ENCODE measurements around the gene RPS3. TPM values are rescaled to one million over a fixed set of nuclear protein-coding genes. Genes with fewer than 3 reads are reported as not detected.

RPS3 gene
- total and polyA plus RNA-seq, 12 donors = 776 to 2,024 (median 1,374) TPM

DNA sequence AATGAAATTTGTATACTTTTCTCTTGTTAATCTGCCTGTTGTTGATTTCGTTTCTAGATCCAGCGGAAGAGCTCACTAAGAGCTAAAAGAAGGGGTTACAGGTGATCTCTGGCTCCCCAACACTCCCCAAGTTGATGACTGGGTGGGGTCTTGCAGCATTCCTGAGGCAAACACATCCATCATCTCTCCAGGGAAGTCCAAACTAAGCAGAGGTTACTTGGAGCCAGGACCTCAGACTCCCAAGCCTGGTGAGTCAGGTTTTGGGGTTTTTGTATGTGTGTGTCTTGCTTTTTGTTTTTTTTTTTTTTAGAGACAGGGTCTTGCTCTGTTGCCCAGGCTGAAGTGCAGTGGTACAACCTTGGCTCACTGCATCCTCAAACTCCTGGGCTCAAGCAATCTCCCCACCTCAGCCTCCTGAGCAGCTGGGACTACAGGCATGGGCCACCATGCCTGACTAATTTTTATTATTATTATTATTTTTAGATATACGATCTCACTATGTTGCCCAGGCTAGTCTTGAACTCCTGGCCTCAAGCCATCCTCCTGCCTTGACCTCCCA lies 11.5 kb upstream of the RPS3 start:
- H3K27ac ChIP-seq = no peak overlapping the region
- 51 to 64% (median 57%) methylated on average over 3 of the region's 3 CpGs for WGBS, 4 donors
- no peak overlapping the region for H3K4me3 ChIP-seq
- intact Hi-C loops (cut with DNase I) = loop anchor here (2.0 to 10.0 kb wide), 2 partner anchors 63 to 143 kb away; no protein-coding TSS in a partner anchor
- no peaks in the 10 kb centered on the region for H3K36me3 ChIP-seq (replicated peaks in 1 of 2)
- no peaks in the 10 kb centered on the region for H3K9me3 ChIP-seq (replicated peaks in 1 of 3)
- no peak for DNase-seq
- TF ChIP-seq, protein P1, sequence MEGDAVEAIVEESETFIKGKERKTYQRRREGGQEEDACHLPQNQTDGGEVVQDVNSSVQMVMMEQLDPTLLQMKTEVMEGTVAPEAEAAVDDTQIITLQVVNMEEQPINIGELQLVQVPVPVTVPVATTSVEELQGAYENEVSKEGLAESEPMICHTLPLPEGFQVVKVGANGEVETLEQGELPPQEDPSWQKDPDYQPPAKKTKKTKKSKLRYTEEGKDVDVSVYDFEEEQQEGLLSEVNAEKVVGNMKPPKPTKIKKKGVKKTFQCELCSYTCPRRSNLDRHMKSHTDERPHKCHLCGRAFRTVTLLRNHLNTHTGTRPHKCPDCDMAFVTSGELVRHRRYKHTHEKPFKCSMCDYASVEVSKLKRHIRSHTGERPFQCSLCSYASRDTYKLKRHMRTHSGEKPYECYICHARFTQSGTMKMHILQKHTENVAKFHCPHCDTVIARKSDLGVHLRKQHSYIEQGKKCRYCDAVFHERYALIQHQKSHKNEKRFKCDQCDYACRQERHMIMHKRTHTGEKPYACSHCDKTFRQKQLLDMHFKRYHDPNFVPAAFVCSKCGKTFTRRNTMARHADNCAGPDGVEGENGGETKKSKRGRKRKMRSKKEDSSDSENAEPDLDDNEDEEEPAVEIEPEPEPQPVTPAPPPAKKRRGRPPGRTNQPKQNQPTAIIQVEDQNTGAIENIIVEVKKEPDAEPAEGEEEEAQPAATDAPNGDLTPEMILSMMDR (IDR thresholded peaks at IDR 0.05) = no peak
- TF ChIP-seq POLR2A (IDR thresholded peaks at IDR 0.05) = no peak
- peaks cover 0 to 3% of the 10 kb centered on the region in 2 donors for H3K4me1 ChIP-seq (replicated peaks in 1 of 2)
- peaks cover 6% of the 10 kb centered on the region for H3K27me3 ChIP-seq

DNA sequence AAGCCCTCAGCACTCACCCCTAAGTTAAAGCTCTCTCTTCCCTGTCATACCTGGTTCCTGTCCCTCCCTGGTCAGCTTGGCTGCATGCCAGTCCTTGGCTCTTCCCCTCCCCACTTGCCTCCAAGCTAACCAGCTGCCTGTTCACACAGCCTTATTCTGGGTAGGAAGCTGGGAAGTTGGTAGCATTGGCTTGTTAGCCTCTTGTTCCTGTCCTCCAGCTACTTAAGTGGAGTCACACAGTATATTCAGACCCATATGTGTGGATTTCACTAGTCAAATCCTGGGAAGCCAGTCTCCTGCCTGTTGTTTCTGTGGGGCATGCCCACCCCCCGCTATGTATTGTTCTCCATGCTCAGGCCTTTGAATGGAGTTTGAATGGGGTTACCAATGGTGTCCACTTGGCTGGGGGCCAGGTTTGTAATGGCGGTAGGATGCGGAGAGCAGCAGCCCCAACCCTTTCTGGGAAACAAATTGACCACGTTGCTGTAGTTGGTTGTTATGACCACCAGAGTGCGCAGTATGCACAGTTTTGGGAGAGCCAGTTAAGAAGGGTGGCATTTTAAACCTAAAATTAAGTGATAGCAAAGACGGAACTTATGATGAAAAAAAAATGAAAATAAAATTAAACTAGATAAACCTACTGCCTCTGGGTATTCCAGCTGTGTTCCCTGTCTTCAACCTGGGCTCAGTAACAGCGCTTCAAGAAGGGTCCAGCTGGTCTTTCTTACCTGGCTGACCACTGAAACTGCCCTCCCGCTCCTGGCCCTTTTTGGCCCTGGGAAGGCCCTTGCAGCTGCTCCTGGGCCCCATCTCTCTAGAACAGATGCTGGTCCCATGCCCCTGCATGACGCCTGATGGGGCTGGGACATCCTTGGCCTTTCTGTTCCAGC lies 10.7 kb upstream of the RPS3 start:
- H3K4me3 ChIP-seq = no peak overlapping the region
- no peaks in the 10 kb centered on the region for H3K9me3 ChIP-seq (replicated peaks in 1 of 3)
- TF ChIP-seq POLR2A (IDR thresholded peaks at IDR 0.05) = no peak
- TF ChIP-seq, protein P1 (IDR thresholded peaks at IDR 0.05) = peak; percentile 73 to 84 (median 82)
- peaks cover 6% of the 10 kb centered on the region for H3K27me3 ChIP-seq
- peak; percentile 58 to 85 (median 67) for DNase-seq
- intact Hi-C loops (cut with DNase I) = loop anchor here (2.0 to 10.0 kb wide), 2 partner anchors 64 to 142 kb away; no protein-coding TSS in a partner anchor
- 20 to 28% (median 25%) methylated on average over 9 of the region's 9 CpGs for WGBS, 4 donors
- no peak overlapping the region for H3K27ac ChIP-seq
- peaks cover 0 to 3% of the 10 kb centered on the region in 2 donors for H3K4me1 ChIP-seq (replicated peaks in 1 of 2)
- no peaks in the 10 kb centered on the region for H3K36me3 ChIP-seq (replicated peaks in 1 of 2)

DNA sequence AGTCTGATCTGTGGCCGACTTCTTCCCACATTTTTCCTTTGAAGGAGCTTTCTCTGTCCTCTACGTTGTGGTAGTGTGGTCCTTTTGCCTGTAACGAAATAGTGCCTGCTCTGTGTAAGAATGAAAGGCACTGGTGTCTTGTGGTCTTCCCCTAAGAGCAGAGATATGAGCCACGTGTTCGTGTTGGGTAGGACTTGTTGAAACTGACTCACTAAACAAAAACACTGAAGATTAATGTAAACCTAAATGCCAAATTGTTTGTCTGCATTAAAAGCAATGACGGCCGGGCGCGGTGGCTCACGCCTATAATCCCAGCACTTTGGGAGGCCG lies 10.1 kb upstream of the RPS3 start:
- 65 to 73% (median 69%) methylated on average over 11 of the region's 11 CpGs for WGBS, 4 donors
- intact Hi-C loops (cut with DNase I) = loop anchor here (2.0 to 10.0 kb wide), 2 partner anchors 64 to 142 kb away; no protein-coding TSS in a partner anchor
- Histone ChIP-seq H3K27me3 (peaks cover 6% of the 10 kb centered on the region), H3K36me3 (replicated peaks in 1 of 2) (no peaks in the 10 kb centered on the region), H3K27ac (no peak overlapping the region), H3K4me3 (no peak overlapping the region), H3K4me1 (replicated peaks in 1 of 2) (peaks cover 0 to 3% of the 10 kb centered on the region in 2 donors), H3K9me3 (replicated peaks in 1 of 3) (no peaks in the 10 kb centered on the region)
- DNase-seq = no peak
- TF ChIP-seq, protein P1 (IDR thresholded peaks at IDR 0.05) = no peak
- TF ChIP-seq POLR2A (IDR thresholded peaks at IDR 0.05) = no peak

DNA sequence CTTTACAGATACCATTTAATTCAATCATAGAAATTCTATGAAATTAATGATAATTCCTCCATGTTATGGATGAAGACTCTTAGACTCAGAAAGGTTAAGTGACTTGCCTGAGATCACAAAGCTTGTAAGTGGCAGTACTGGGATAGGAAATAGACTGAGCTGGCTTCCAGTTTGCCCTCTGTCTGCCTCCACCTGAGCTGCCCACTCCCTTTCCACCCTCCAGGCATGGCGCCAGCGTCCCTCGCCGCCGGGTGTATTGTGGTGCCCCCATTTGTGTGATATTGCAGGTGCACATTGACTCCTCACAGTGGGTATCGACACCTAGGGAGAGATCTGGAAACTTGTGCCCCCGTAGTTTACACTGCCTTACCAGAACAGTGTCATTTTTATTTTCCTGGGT lies 9.4 kb upstream of the RPS3 start:
- Histone ChIP-seq H3K27ac (no peak overlapping the region), H3K27me3 (peaks cover 6% of the 10 kb centered on the region), H3K9me3 (replicated peaks in 1 of 3) (no peaks in the 10 kb centered on the region), H3K4me1 (replicated peaks in 1 of 2) (peaks cover 0 to 3% of the 10 kb centered on the region in 2 donors), H3K36me3 (replicated peaks in 1 of 2) (no peaks in the 10 kb centered on the region), H3K4me3 (no peak overlapping the region)
- no peak for TF ChIP-seq POLR2A (IDR thresholded peaks at IDR 0.05)
- TF ChIP-seq, protein P1 (IDR thresholded peaks at IDR 0.05) = no peak
- DNase-seq = no peak
- intact Hi-C loops (cut with DNase I) = loop anchor here (2.0 to 10.0 kb wide), 2 partner anchors 65 to 141 kb away; no protein-coding TSS in a partner anchor
- WGBS, 4 donors = 82 to 90% (median 89%) methylated on average over 7 of the region's 7 CpGs
